Gastrocnemius medialis (tissue), 4 donors: ENCODE data around the gene TEP1. TPM values are rescaled to one million over a fixed set of nuclear protein-coding genes. Genes with fewer than 3 reads are reported as not detected.
A peak's percentile ranks its signal among the peaks of the same experiment; 100 is the strongest.
"Not testable (repeated sequence)": the region's sequence is repeated elsewhere in the genome, so short reads cannot be mapped to it uniquely, and the experiment has no call there.

Experiments used
- ATAC-seq, 2 donors: fragments of 150-250 bp; one replicate each; pipeline ENCODE4 v1.9.1; 2016
- DNase-seq, 2 donors: peaks; one replicate each; pipeline ENCODE4 v3.0.0-alpha.2; 2019
- H3K27ac ChIP-seq, 4 donors: fragments of 200-600 bp; sonication (generic); 1 replicate in 1 of 4; 2 replicates in 3 of 4; pipeline ENCODE4 v1.5.1; 2016 to 2018; ENCODE audit warnings: mild to moderate bottlenecking in 2 of 4, moderate library complexity in 1 of 4
- H3K27me3 ChIP-seq, 3 donors: fragments of 200-600 bp; sonication (generic) in 2 of 3; 1 replicate in 1 of 3; 2 replicates in 2 of 3; pipeline versions ENCODE4 v1.5.1 to v1.6.0; 2016 to 2019; ENCODE audit warnings: mild to moderate bottlenecking in 1 of 3, moderate library complexity in 1 of 3
- H3K36me3 ChIP-seq, 2 donors: fragments of 200-600 bp; sonication (generic) in 1 of 2; one replicate each; pipeline ENCODE4 v1.5.1; 2017 to 2018
- H3K4me1 ChIP-seq, 2 donors: fragments of 200-600 bp; sonication (generic) in 1 of 2; one replicate each; pipeline ENCODE4 v1.5.1; 2016 to 2017; ENCODE audit warnings: mild to moderate bottlenecking in 2 of 2
- H3K4me3 ChIP-seq, 4 donors: fragments of 200-600 bp; sonication (generic) in 3 of 4; 1 replicate in 1 of 4; 2 replicates in 3 of 4; pipeline ENCODE4 v1.5.1; 2016 to 2019; ENCODE audit warnings: mild to moderate bottlenecking in 2 of 4
- H3K9me3 ChIP-seq, 3 donors: fragments of 200-600 bp; sonication (generic) in 2 of 3; 1 replicate in 1 of 3; 2 replicates in 2 of 3; pipeline ENCODE4 v1.5.1; 2016 to 2019
- POLR2A ChIP-seq, 2 donors: fragments of 450-650 bp; IDR thresholded peaks; one replicate each; pipeline ENCODE4 v1.6.1; 2017; ENCODE audit warnings: antibody characterized with exemption in 2 of 2, mild to moderate bottlenecking in 2 of 2, moderate library complexity in 2 of 2
- in situ Hi-C, 4 donors: fragments of 200-750 bp; cut with MboI; loops; one replicate each; pipeline versions ENCODE4 v1.15.0 to v1.8.0; 2017; ENCODE audit warnings: low sequenced_read_pairs in 4 of 4
- intact Hi-C: fragments of 100-400 bp; cut with DNase I; formaldehyde crosslinking; loops from one replicate; pipeline ENCODE4 v1.15.1; 2023; ENCODE audit warnings: low total_unique reads
- total RNA-seq, 4 donors: library from RNA; depleted of rRNA; stranded (reverse); fragments of >200 nt; gene quantifications; one replicate each; pipeline versions ENCODE4 v1.1.0 to v1.2.3, GENCODE V29; 2016
- TF ChIP-seq, protein P1 (sequence below), 5 experiments: fragments of 450-650 bp in 3 of 5; fragments of 200-600 bp in 2 of 5; sonication (generic) in 2 of 5; IDR thresholded peaks in 4 of 5; conservative IDR thresholded peaks in 1 of 5; 1 replicate in 4 of 5; 2 replicates in 1 of 5; pipeline ENCODE4 v1.5.1; 2016 to 2019; ENCODE audit warnings: antibody characterized with exemption in 5 of 5, mild to moderate bottlenecking in 3 of 5, moderate library complexity in 3 of 5

TEP1 gene
- total RNA-seq, 4 donors from 2014 or later, result 7.2 to 25.7 (median 12.0) TPM

DNA sequence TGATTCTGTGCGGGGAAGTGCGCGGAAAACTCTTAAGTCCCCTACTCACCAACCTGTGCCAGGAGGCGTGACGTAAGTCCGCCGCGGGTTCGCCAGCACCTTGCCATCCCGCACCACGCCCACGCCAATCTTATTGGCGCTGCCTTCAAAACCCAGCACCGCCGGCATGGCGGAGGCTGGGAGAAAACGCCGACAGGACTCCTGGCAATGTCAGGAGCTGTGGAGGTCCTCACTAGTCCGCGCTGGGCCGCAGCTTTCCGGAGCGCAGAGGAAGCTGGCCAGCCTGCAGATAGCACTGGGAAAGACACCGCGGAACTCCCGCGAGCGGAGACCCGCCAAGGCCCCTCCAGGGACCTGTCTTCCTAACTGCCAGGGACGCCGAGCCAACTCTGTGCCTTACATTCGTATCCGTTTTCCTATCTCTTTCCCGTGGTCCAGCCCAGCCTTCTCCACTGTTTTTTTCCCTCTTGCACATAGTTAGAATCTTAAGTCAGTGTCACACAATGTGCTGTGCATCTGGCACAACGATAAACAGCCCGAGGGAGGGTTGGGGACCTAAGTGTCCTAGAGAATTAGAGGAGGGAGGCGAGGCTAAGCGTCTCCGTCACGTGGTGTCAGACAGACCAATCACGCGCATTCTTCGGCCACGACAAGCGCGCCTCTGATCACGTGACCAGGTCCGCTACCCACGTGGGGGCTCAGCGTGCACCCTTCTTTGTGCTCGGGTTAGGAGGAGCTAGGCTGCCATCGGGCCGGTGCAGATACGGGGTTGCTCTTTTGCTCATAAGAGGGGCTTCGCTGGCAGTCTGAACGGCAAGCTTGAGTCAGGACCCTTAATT is 41.4 kb upstream of the TEP1 start, which contains the start of the genes APEX1 and OSGEP:
Gene APEX1 (plus strand): TSS at position 711 of the 839 bp plus-strand sequence. CDS start 420 bp downstream, outside the sequence.
Gene OSGEP (minus strand): TSS at position 297 of the 839 bp plus-strand sequence. CDS start 129 bp downstream, at position 168.
- peaks cover 23 to 29% of the 10 kb centered on the region in 2 donors for H3K4me1 ChIP-seq
- intact Hi-C loops (loop anchor here (1.0 kb wide), 3 partner anchors 20 to 156 kb away; partner anchors contain the start of gene TEP1), in situ Hi-C loops (loop anchor here (25.0 kb wide), 2 partner anchors 117 to 583 kb away; partner anchors contain the start of genes CCNB1IP1 (in 3 of the 4), PARP2 (in 3 of the 4), NDRG2 (in 1 of the 4) and RNASE13 (in 1 of the 4))
- DNase-seq, result peak; percentile 99
- H3K4me3 ChIP-seq, result peak within 1 kb of the TSS; percentile 81 to 88 (median 87)
- no peaks in the 10 kb centered on the region for H3K27me3 ChIP-seq
- H3K27ac ChIP-seq, result peak within 1 kb of the TSS; percentile 86 to 98 (median 98)
- no peaks in the 10 kb centered on the region for H3K9me3 ChIP-seq
- ATAC-seq, result peak; percentile 95 to 96
- peaks cover 0 to 55% of the 10 kb centered on the region in 2 donors for H3K36me3 ChIP-seq
- TF ChIP-seq, protein P1, sequence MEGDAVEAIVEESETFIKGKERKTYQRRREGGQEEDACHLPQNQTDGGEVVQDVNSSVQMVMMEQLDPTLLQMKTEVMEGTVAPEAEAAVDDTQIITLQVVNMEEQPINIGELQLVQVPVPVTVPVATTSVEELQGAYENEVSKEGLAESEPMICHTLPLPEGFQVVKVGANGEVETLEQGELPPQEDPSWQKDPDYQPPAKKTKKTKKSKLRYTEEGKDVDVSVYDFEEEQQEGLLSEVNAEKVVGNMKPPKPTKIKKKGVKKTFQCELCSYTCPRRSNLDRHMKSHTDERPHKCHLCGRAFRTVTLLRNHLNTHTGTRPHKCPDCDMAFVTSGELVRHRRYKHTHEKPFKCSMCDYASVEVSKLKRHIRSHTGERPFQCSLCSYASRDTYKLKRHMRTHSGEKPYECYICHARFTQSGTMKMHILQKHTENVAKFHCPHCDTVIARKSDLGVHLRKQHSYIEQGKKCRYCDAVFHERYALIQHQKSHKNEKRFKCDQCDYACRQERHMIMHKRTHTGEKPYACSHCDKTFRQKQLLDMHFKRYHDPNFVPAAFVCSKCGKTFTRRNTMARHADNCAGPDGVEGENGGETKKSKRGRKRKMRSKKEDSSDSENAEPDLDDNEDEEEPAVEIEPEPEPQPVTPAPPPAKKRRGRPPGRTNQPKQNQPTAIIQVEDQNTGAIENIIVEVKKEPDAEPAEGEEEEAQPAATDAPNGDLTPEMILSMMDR (IDR thresholded peaks at IDR 0.05 in 4 of 5, conservative IDR thresholded peaks at IDR 0.05 in 1 of 5), result peak in 3 of 5 experiments; percentile 20 to 51 (median 51)
- TF ChIP-seq POLR2A (IDR thresholded peaks at IDR 0.05), result peak; percentile 91 to 95

DNA sequence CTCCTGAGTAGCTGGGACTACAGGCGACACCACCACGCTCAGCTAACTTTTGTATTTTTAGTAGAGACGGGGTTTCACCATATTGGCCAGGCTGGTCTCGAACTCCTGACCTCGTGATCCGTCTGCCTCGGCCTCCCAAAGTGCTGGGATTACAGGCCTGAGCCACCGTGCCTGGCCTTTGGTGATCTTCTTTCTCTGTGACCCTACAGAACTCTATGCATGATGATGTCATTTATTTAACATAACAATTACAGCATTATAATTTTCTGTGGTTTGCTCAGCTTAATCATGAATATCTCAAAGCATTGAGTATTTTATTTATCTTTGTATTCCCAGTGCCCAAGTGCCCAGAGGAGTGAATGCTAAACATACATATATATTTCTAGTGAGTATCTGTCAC is 39.5 kb upstream of the TEP1 start:
- DNase-seq, H3K4me3 ChIP-seq, intact Hi-C loops, H3K27me3 ChIP-seq, H3K9me3 ChIP-seq, ATAC-seq: not testable (repeated sequence)
- Histone ChIP-seq H3K27ac (peak overlapping the region in 2 of 4 donors; percentile 86 to 98), H3K36me3 (peaks cover 0 to 55% of the 10 kb centered on the region in 2 donors), H3K4me1 (peaks cover 22 to 25% of the 10 kb centered on the region in 2 donors)
- in situ Hi-C loops, result loop anchor here (25.0 kb wide), 2 partner anchors 116 to 584 kb away; partner anchors contain the start of genes CCNB1IP1 (in 3 of the 4), PARP2 (in 3 of the 4), NDRG2 (in 1 of the 4) and RNASE13 (in 1 of the 4)

DNA sequence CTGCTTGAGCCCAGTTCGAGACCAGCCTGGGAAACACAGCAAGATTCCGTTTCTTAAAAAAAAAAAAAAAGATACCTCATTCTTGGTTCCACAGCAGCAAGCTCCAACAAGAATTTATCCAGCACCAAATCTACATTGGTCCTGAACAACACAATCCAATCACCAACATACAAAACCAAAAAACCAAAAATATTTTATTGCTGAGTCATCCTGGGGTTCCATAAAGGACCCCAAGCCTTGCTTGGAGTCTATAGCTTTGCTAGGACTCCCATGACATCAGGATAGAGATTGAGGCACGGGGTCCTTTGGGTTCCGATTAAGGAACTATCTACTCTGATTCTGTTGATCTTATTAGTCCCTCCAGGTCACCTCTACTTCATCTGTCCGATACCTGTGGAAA is 33.6 kb upstream of the TEP1 start:
- in situ Hi-C loops, result no loop called here

DNA sequence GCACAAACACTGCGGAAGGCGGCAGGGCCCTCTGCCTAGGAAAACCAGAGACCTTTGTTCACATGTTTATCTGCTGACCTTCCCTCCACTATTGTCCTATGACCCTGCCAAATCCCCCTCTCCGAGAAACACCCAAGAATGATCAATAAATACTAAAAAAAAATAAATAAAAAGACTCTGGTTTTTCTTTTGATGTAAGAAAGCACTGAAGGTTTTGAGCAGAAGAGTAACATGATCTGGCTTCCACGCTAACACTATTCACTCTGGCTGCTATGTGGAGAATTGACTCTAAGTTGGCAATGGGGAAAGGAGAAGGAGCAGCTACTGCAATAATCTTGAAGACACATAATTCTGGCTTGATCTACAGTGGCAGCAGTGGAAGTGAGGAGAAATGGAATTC is 30.3 kb upstream of the TEP1 start:
- H3K9me3 ChIP-seq, in situ Hi-C loops, DNase-seq, ATAC-seq, H3K4me3 ChIP-seq, H3K27me3 ChIP-seq, H3K27ac ChIP-seq, H3K4me1 ChIP-seq, intact Hi-C loops: not testable (repeated sequence)
- peaks cover 0 to 34% of the 10 kb centered on the region in 2 donors for H3K36me3 ChIP-seq

More for the DNA sequence above, 33.6 kb upstream of the TEP1 start:
- H3K36me3 ChIP-seq, result peaks cover 0 to 54% of the 10 kb centered on the region in 2 donors
- H3K9me3 ChIP-seq, result no peaks in the 10 kb centered on the region
- no peak for ATAC-seq
- no peaks in the 10 kb centered on the region for H3K27me3 ChIP-seq
- H3K4me1 ChIP-seq, result peaks cover 0 to 4% of the 10 kb centered on the region in 2 donors
- peak overlapping the region in 1 of 4 donors; percentile 22 for H3K27ac ChIP-seq
- no peak for DNase-seq
- intact Hi-C loops, result no loop called here
- H3K4me3 ChIP-seq, result no peak overlapping the region
- TF ChIP-seq, protein P1 (IDR thresholded peaks at IDR 0.05 in 4 of 5, conservative IDR thresholded peaks at IDR 0.05 in 1 of 5), result no peak
- TF ChIP-seq POLR2A (IDR thresholded peaks at IDR 0.05), result no peak

DNA sequence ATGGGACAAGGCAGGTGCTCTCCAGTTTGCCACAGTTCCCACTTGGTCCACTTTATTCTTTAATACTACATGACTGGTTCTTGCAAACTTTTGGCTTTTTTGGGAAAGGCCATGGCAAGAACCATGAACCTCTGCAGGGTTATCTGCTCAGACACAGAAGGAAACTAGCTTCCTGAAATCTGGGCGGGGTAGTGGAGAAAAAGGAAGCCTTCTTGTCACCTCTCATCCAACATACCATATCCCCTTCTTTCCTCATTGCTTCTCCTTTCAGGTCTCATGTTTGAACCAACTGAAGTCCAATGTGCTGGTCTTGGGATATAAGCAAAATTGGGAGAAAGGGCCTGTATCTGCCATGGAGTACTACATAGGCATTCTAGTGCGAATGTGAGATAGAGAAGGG is 28.2 kb upstream of the TEP1 start:
- no peak for ATAC-seq
- peaks cover 7% of the 10 kb centered on the region in 2 donors for H3K4me1 ChIP-seq
- no peak overlapping the region for H3K27ac ChIP-seq
- intact Hi-C loops (no loop called here), in situ Hi-C loops (no loop called here)
- H3K36me3 ChIP-seq, result peaks cover 0 to 12% of the 10 kb centered on the region in 2 donors
- no peak overlapping the region for H3K4me3 ChIP-seq
- TF ChIP-seq POLR2A (IDR thresholded peaks at IDR 0.05), result no peak
- TF ChIP-seq, protein P1 (IDR thresholded peaks at IDR 0.05 in 4 of 5, conservative IDR thresholded peaks at IDR 0.05 in 1 of 5), result no peak
- no peak for DNase-seq
- H3K9me3 ChIP-seq, result no peaks in the 10 kb centered on the region
- H3K27me3 ChIP-seq, result no peaks in the 10 kb centered on the region
